GM23338 (cell line): ENCODE results near the gene SORBS2. TPM values are rescaled to one million over a fixed set of nuclear protein-coding genes. Genes with fewer than 3 reads are reported as not detected.

ENCODE experiments used
- ATAC-seq: fragments of 200-7000 bp; cut with Tn5 transposase; 3 replicates; pipeline ENCODE4 v1.9.1; 2020
- DNase-seq: peaks from one replicate; pipeline ENCODE4 v3.0.0-alpha.2; 2015; ENCODE audit warnings: low spot score
- H2AFZ ChIP-seq: fragments of 200-600 bp; sonication (generic); 2 replicates; pipeline ENCODE4 v1.8.0; 2016; ENCODE audit warnings: antibody characterized with exemption, mild to moderate bottlenecking, moderate library complexity
- H3F3A ChIP-seq: fragments of 200-600 bp; sonication (generic); replicated peaks from 2 replicates; pipeline ENCODE4 v1.8.0; 2017; ENCODE audit warnings: antibody characterized with exemption, mixed run types, low read depth
- H3K27ac ChIP-seq: fragments of 200-600 bp; sonication (generic); 2 replicates; pipeline ENCODE4 v1.6.1; 2016; ENCODE audit warnings: low read depth
- H3K27me3 ChIP-seq: fragments of 200-600 bp; sonication (generic); 2 replicates; pipeline ENCODE4 v1.8.0; 2016; ENCODE audit warnings: mild to moderate bottlenecking, mixed run types, moderate library complexity; ENCODE audit not compliant: insufficient read depth
- H3K36me3 ChIP-seq: fragments of 200-600 bp; sonication (generic); 2 replicates; pipeline ENCODE4 v1.8.0; 2016; ENCODE audit warnings: mild to moderate bottlenecking; ENCODE audit not compliant: insufficient read depth
- H3K4me1 ChIP-seq: fragments of 200-600 bp; sonication (generic); 2 replicates; pipeline ENCODE4 v1.8.0; 2016; ENCODE audit warnings: mild to moderate bottlenecking, moderate library complexity; ENCODE audit not compliant: insufficient read depth
- H3K4me2 ChIP-seq: fragments of 200-600 bp; sonication (generic); 2 replicates; pipeline ENCODE4 v1.7.1; 2017; ENCODE audit warnings: mixed run types
- H3K4me3 ChIP-seq: fragments of 200-600 bp; sonication (generic); 2 replicates; pipeline ENCODE4 v1.6.1; 2016; ENCODE audit warnings: mixed run types
- H3K79me2 ChIP-seq: fragments of 200-600 bp; sonication (generic); replicated peaks from 2 replicates; pipeline ENCODE4 v1.8.0; 2017; ENCODE audit warnings: mild to moderate bottlenecking; ENCODE audit not compliant: insufficient read depth
- H3K9me2 ChIP-seq: fragments of 200-600 bp; sonication (generic); 2 replicates; pipeline ENCODE4 v1.8.0; 2017; ENCODE audit not compliant: insufficient read depth
- H4K20me1 ChIP-seq: fragments of 200-600 bp; sonication (generic); replicated peaks from 2 replicates; pipeline ENCODE4 v1.8.0; 2017; ENCODE audit warnings: mild to moderate bottlenecking; ENCODE audit not compliant: insufficient read depth
- H3K27ac Mint-ChIP-seq: 2 replicates; pipeline ENCODE4 v1.8.0; 2020; ENCODE audit warnings: inconsistent platforms, mild to moderate bottlenecking, moderate library complexity, mixed read lengths
- H3K27me3 Mint-ChIP-seq: 3 replicates; pipeline ENCODE4 v1.8.0; 2022; ENCODE audit warnings: low read depth, mild to moderate bottlenecking, moderate library complexity, mixed read lengths, inconsistent platforms; ENCODE audit not compliant: insufficient read depth, poor library complexity
- H3K36me3 Mint-ChIP-seq: 3 replicates; pipeline ENCODE4 v1.8.0; 2021; ENCODE audit warnings: low read depth, mild to moderate bottlenecking, inconsistent platforms, moderate library complexity, mixed read lengths
- H3K4me1 Mint-ChIP-seq: 3 replicates; pipeline ENCODE4 v1.8.0; 2020; ENCODE audit warnings: mild to moderate bottlenecking, inconsistent platforms, mixed read lengths
- H3K4me3 Mint-ChIP-seq: 3 replicates; pipeline ENCODE4 v1.8.0; 2021; ENCODE audit warnings: moderate library complexity, mild to moderate bottlenecking, inconsistent platforms, mixed read lengths
- H3K9me3 Mint-ChIP-seq: 3 replicates; pipeline ENCODE4 v1.8.0; 2020; ENCODE audit warnings: moderate library complexity, mild to moderate bottlenecking, inconsistent platforms, mixed read lengths
- POLR2AphosphoS5 ChIP-seq: IDR thresholded peaks from 2 replicates; pipeline ENCODE4 v1.6.1; 2016; ENCODE audit warnings: antibody characterized with exemption, low read depth
- ZNF331 ChIP-seq: fragments of 250-450 bp; sonication (Bioruptor Pico); IDR thresholded peaks from 2 replicates; pipeline ENCODE4 v1.5.0; 2020; ENCODE audit warnings: low read depth, mild to moderate bottlenecking, moderate library complexity
- polyA plus RNA-seq: library from polyadenylated mRNA; unstranded; fragments of >200 nt; fragmentation: Nextera tagmentation; extraction: Ambion mirVana; gene quantifications from 2 replicates; pipeline ENCODE4 v1.2.1, GENCODE V29; 2016
- total RNA-seq: library from RNA; depleted of rRNA; stranded (reverse); fragments of >200 nt; shearing (Covaris generic); gene quantifications from 2 replicates; pipeline ENCODE4 v1.2.3, GENCODE V29; 2014
- TF ChIP-seq, protein P1 (sequence below): fragments of 250-450 bp; sonication (Bioruptor Pico); IDR thresholded peaks from 2 replicates; pipeline ENCODE4 v1.5.0; 2020; ENCODE audit warnings: mild to moderate bottlenecking, moderate library complexity
- TF ChIP-seq, protein P2 (sequence below): IDR thresholded peaks from one replicate; pipeline ENCODE4 v1.6.1; 2018; ENCODE audit warnings: antibody characterized with exemption; ENCODE audit not compliant: unreplicated experiment

Gene SORBS2
- total and polyA plus RNA-seq, 2 experiments from 2014 or later, result 17.8 to 27.6 TPM

DNA sequence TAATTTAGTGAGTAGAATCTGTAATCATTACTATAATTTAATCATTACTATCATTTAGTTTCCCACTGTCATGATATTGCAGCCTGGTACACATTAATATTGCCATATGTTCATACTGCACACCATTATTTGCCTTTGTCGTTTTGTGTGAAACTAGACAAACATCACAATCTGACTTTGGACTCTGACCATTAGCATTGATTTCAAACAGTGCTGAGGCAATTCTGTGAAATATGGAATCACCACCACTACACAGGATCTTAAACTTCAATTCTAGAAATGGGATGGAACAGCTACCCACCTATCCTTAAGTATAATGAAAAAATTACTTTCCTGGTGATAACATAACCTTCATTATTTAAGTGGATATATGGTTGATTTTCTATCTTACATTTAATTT is 98.3 kb downstream of the SORBS2 start:
- Histone ChIP-seq H3K9me2 (no peaks in the 10 kb centered on the region), H3K4me3 (no peak overlapping the region), H3K27me3 (no peaks in the 10 kb centered on the region), H3K4me2 (no peak overlapping the region), H3K4me1 (no peaks in the 10 kb centered on the region), H2AFZ (no peak overlapping the region), H4K20me1 (no peaks in the 10 kb centered on the region), H3K36me3 (no peaks in the 10 kb centered on the region), H3K79me2 (no peaks in the 10 kb centered on the region), H3F3A (no peaks in the 10 kb centered on the region), H3K27ac (no peak overlapping the region)
- Mint-ChIP-seq H3K27me3 (no peaks in the 10 kb centered on the region), H3K4me3 (no peak overlapping the region), H3K4me1 (peaks cover 7% of the 10 kb centered on the region), H3K36me3 (peaks cover 4% of the 10 kb centered on the region; the same call in 2 of the 3 replicates), H3K9me3 (no peaks in the 10 kb centered on the region; the same call in 2 of the 3 replicates), H3K27ac (no peak overlapping the region)
- DNase-seq (no peak), ATAC-seq (no peak)
- TF ChIP-seq ZNF331 (CRISPR knock-in tag) (no peak), POLR2AphosphoS5 (no peak)
- TF ChIP-seq, protein P1, sequence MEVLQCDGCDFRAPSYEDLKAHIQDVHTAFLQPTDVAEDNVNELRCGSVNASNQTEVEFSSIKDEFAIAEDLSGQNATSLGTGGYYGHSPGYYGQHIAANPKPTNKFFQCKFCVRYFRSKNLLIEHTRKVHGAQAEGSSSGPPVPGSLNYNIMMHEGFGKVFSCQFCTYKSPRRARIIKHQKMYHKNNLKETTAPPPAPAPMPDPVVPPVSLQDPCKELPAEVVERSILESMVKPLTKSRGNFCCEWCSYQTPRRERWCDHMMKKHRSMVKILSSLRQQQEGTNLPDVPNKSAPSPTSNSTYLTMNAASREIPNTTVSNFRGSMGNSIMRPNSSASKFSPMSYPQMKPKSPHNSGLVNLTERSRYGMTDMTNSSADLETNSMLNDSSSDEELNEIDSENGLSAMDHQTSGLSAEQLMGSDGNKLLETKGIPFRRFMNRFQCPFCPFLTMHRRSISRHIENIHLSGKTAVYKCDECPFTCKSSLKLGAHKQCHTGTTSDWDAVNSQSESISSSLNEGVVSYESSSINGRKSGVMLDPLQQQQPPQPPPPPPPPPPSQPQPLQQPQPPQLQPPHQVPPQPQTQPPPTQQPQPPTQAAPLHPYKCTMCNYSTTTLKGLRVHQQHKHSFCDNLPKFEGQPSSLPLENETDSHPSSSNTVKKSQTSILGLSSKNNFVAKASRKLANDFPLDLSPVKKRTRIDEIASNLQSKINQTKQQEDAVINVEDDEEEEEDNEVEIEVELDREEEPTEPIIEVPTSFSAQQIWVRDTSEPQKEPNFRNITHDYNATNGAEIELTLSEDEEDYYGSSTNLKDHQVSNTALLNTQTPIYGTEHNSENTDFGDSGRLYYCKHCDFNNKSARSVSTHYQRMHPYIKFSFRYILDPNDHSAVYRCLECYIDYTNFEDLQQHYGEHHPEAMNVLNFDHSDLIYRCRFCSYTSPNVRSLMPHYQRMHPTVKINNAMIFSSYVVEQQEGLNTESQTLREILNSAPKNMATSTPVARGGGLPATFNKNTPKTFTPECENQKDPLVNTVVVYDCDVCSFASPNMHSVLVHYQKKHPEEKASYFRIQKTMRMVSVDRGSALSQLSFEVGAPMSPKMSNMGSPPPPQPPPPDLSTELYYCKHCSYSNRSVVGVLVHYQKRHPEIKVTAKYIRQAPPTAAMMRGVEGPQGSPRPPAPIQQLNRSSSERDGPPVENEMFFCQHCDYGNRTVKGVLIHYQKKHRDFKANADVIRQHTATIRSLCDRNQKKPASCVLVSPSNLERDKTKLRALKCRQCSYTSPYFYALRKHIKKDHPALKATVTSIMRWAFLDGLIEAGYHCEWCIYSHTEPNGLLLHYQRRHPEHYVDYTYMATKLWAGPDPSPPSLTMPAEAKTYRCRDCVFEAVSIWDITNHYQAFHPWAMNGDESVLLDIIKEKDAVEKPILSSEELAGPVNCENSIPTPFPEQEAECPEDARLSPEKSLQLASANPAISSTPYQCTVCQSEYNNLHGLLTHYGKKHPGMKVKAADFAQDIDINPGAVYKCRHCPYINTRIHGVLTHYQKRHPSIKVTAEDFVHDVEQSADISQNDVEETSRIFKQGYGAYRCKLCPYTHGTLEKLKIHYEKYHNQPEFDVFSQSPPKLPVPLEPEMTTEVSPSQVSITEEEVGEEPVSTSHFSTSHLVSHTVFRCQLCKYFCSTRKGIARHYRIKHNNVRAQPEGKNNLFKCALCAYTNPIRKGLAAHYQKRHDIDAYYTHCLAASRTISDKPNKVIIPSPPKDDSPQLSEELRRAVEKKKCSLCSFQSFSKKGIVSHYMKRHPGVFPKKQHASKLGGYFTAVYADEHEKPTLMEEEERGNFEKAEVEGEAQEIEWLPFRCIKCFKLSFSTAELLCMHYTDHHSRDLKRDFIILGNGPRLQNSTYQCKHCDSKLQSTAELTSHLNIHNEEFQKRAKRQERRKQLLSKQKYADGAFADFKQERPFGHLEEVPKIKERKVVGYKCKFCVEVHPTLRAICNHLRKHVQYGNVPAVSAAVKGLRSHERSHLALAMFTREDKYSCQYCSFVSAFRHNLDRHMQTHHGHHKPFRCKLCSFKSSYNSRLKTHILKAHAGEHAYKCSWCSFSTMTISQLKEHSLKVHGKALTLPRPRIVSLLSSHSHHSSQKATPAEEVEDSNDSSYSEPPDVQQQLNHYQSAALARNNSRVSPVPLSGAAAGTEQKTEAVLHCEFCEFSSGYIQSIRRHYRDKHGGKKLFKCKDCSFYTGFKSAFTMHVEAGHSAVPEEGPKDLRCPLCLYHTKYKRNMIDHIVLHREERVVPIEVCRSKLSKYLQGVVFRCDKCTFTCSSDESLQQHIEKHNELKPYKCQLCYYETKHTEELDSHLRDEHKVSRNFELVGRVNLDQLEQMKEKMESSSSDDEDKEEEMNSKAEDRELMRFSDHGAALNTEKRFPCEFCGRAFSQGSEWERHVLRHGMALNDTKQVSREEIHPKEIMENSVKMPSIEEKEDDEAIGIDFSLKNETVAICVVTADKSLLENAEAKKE (CRISPR knock-in tag), result no peak
- TF ChIP-seq, protein P2, sequence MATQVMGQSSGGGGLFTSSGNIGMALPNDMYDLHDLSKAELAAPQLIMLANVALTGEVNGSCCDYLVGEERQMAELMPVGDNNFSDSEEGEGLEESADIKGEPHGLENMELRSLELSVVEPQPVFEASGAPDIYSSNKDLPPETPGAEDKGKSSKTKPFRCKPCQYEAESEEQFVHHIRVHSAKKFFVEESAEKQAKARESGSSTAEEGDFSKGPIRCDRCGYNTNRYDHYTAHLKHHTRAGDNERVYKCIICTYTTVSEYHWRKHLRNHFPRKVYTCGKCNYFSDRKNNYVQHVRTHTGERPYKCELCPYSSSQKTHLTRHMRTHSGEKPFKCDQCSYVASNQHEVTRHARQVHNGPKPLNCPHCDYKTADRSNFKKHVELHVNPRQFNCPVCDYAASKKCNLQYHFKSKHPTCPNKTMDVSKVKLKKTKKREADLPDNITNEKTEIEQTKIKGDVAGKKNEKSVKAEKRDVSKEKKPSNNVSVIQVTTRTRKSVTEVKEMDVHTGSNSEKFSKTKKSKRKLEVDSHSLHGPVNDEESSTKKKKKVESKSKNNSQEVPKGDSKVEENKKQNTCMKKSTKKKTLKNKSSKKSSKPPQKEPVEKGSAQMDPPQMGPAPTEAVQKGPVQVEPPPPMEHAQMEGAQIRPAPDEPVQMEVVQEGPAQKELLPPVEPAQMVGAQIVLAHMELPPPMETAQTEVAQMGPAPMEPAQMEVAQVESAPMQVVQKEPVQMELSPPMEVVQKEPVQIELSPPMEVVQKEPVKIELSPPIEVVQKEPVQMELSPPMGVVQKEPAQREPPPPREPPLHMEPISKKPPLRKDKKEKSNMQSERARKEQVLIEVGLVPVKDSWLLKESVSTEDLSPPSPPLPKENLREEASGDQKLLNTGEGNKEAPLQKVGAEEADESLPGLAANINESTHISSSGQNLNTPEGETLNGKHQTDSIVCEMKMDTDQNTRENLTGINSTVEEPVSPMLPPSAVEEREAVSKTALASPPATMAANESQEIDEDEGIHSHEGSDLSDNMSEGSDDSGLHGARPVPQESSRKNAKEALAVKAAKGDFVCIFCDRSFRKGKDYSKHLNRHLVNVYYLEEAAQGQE, result no peak
